ENCODE measurements around the gene FBXO42.

GRCh38 chr1:16212251-16212961 lies 139.9 kb downstream of the FBXO42 start, which contains the start of gene ARHGEF19:
- TF ChIP-seq SP140L (CRISPR knock-in tag; IDR thresholded peaks at IDR 0.05; ENCODE audit: borderline replicate concordance), result no peak
- TF ChIP-seq, protein P1, sequence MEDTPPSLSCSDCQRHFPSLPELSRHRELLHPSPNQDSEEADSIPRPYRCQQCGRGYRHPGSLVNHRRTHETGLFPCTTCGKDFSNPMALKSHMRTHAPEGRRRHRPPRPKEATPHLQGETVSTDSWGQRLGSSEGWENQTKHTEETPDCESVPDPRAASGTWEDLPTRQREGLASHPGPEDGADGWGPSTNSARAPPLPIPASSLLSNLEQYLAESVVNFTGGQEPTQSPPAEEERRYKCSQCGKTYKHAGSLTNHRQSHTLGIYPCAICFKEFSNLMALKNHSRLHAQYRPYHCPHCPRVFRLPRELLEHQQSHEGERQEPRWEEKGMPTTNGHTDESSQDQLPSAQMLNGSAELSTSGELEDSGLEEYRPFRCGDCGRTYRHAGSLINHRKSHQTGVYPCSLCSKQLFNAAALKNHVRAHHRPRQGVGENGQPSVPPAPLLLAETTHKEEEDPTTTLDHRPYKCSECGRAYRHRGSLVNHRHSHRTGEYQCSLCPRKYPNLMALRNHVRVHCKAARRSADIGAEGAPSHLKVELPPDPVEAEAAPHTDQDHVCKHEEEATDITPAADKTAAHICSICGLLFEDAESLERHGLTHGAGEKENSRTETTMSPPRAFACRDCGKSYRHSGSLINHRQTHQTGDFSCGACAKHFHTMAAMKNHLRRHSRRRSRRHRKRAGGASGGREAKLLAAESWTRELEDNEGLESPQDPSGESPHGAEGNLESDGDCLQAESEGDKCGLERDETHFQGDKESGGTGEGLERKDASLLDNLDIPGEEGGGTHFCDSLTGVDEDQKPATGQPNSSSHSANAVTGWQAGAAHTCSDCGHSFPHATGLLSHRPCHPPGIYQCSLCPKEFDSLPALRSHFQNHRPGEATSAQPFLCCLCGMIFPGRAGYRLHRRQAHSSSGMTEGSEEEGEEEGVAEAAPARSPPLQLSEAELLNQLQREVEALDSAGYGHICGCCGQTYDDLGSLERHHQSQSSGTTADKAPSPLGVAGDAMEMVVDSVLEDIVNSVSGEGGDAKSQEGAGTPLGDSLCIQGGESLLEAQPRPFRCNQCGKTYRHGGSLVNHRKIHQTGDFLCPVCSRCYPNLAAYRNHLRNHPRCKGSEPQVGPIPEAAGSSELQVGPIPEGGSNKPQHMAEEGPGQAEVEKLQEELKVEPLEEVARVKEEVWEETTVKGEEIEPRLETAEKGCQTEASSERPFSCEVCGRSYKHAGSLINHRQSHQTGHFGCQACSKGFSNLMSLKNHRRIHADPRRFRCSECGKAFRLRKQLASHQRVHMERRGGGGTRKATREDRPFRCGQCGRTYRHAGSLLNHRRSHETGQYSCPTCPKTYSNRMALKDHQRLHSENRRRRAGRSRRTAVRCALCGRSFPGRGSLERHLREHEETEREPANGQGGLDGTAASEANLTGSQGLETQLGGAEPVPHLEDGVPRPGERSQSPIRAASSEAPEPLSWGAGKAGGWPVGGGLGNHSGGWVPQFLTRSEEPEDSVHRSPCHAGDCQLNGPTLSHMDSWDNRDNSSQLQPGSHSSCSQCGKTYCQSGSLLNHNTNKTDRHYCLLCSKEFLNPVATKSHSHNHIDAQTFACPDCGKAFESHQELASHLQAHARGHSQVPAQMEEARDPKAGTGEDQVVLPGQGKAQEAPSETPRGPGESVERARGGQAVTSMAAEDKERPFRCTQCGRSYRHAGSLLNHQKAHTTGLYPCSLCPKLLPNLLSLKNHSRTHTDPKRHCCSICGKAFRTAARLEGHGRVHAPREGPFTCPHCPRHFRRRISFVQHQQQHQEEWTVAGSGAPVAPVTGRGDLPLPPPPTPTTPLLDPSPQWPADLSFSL (CRISPR knock-in tag; IDR thresholded peaks at IDR 0.05), result no peak
